RWPE1 (cell line): Measurements from ENCODE around the gene INTS1.
A peak's percentile ranks its signal among the peaks of the same experiment; 100 is the strongest.

ENCODE experiments used
- CTCF ChIA-PET: fragments of 350-600 bp; sonication (Branson Sonifier 250); formaldehyde crosslinking; extraction: SDS; loops from one replicate; lab custom pipeline; 2021; lab: Yijun Ruan, JAX
- POLR2A ChIA-PET: fragments of 400-600 bp; formaldehyde crosslinking; extraction: SDS; loops from one replicate; lab custom pipeline; 2020; ENCODE audit warnings: antibody characterized with exemption; ENCODE audit not compliant: low non-redundant PET; lab: Yijun Ruan, JAX
- DNase-seq: peaks from one replicate; pipeline ENCODE4 v3.0.0; 2012; ENCODE audit warnings: low spot score
- H3K27ac ChIP-seq: fragments of 450-650 bp; 2 replicates; pipeline ENCODE4 v1.5.1; 2017
- TF ChIP-seq, protein P1 (sequence below): fragments of 450-650 bp; conservative IDR thresholded peaks from 2 replicates; pipeline ENCODE4 v1.5.1; 2017; ENCODE audit warnings: low read depth, mild to moderate bottlenecking

INTS1 gene

DNA sequence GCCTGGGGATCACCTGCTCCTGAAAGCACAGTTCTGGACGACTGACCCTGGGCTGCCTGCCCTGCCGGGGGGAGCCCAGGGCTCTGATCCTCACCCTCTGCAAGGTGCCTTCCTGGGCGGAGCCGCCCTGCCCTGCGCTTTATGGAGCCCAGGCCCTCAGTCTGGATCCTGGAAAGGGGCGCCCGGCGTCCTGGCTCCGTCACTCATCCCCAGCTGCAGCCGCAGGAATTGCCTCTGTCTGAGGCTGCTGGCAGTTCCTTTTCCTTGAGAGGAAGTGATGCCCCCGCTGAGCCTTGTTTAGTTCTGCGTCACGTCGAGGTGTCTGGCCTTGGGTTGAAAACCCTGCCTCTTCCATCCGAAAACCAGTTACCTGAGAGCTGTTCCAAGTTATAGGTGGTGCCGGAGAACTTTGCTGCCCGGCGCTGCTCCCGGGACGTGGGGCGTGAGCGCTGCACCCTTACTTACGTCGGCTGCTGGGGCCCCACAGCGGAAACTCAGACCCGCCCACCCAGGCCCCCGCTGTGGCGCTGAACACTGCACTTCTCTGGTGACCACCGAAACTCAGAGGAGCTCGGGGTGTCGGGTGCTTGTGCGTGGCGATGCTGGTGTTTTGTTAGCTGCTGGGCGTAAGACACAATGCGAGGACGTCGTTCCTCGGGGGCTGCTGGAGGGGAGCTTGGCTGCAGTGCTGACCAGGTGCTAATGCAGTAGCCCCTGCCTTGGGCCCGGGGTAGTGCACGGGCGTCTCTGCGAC, 31.7 kb upstream of the INTS1 start:
- TF ChIP-seq, protein P1, sequence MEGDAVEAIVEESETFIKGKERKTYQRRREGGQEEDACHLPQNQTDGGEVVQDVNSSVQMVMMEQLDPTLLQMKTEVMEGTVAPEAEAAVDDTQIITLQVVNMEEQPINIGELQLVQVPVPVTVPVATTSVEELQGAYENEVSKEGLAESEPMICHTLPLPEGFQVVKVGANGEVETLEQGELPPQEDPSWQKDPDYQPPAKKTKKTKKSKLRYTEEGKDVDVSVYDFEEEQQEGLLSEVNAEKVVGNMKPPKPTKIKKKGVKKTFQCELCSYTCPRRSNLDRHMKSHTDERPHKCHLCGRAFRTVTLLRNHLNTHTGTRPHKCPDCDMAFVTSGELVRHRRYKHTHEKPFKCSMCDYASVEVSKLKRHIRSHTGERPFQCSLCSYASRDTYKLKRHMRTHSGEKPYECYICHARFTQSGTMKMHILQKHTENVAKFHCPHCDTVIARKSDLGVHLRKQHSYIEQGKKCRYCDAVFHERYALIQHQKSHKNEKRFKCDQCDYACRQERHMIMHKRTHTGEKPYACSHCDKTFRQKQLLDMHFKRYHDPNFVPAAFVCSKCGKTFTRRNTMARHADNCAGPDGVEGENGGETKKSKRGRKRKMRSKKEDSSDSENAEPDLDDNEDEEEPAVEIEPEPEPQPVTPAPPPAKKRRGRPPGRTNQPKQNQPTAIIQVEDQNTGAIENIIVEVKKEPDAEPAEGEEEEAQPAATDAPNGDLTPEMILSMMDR, result no peak
- CTCF ChIA-PET, result interaction anchor here (0.6 kb wide), 1 partner anchor 31 kb away, joined by 4 read pairs; the partner anchor contains the start of gene INTS1
- DNase-seq, result no peak
- peak overlapping the region; percentile 99 for H3K27ac ChIP-seq
- POLR2A ChIA-PET, result no interaction called here

DNA sequence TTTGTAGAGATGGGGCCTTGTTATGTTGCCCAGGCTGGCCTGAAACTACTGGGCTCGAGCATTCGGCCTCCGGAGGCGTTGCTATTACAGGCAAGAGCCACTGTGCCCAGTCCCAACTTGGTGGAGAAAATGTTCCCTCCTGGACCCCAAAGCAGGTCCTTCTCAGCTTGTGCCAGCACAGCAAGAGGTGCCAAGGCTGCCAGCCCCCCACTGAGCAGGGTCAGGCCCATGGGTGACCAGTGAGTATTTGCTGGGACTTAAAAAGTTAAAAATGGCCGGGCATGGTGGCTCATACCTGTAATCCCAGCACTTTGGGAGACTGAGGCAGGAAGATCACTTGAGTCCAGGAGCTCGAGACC, 30.9 kb upstream of the INTS1 start:
- ChIA-PET POLR2A (no interaction called here), CTCF (interaction anchor here (1.4 kb wide), 1 partner anchor 21 kb away, joined by 5 read pairs; the partner anchor contains the start of gene TMEM184A)
- peak overlapping the region; percentile 99 for H3K27ac ChIP-seq
- DNase-seq, result no peak
- TF ChIP-seq, protein P1, result no peak

DNA sequence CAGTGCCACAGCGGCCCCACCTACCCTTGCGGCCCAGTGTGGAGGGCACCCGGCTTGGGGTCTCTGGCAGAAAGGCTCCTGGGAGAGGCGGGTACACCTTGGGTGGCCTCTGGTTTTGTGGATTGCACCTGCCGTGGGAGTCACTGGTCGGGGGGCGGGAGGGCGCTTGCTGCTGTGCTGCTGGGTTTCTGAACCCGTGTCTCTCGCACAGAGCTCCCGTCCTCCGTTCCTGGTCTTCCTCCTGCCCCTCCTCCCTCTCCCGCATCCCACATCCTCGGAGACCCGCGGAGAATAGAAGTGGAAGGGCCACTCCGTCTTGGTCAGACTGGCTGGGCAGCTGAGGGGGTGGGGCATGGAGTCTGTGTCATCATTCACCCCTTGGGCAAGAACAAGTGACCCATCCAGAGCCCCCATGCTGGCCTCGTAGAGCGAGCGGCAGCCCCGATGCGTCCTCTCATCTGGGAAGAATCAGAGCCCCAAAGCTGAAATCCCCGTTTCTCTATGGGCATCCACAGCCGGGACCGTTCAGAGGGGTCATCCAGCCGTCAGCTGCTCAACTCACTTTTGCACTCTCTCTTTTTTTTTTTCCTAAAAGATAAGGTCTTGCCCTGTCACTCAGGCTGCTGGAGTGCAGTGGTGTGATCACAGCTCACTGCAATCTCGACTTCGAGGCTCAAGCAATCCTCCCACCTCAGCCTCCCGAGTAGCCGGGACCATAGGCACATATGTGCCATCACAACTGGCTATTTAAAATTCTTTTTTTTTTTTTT, 30.3 kb upstream of the INTS1 start:
- peak overlapping the region; percentile 99 for H3K27ac ChIP-seq
- ChIA-PET CTCF (interaction anchor here (1.4 kb wide), 1 partner anchor 21 kb away, joined by 5 read pairs; the partner anchor contains the start of gene TMEM184A), POLR2A (interaction anchor here (0.6 kb wide), 1 partner anchor 31 kb away, joined by 3 read pairs; no protein-coding TSS in a partner anchor)
- TF ChIP-seq, protein P1, result no peak
- no peak for DNase-seq

DNA sequence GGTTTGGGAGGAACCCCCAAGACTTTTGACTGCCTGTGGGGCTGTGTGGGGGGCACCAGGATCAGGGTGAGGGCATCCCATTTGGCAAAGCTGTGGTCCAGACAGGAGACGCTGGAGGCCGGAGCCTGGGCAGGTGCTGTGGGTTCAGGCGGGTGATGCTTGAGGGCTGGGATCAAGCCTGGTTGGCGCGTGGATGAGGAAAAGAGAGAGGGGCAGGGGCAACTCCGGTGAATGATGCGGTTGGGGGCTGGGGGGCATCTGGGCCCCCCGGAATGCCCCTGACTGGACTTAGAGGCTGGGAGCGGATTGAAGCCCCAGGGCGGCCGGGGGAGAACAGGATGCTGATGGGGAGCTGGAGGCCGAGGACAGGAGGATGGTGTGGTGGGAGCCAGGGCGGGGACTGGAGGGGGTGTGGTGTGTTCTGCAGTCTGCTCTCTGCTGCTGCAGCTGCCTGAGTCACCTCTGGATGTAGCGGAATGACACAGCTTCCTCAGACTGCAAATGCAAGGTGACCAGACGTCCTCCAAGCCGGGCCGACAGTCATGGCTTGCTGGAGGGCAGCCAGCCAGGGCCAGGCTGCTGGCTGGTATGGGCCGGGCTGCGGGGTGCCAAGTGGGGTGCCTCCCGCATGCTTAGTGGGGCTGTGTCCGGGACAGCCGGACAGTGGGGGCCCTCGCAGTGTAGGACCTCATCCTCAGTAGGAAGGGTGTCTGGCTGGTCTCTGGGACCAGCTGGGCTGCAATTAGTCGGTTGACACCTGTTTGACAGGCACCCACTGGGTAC, 29.5 kb upstream of the INTS1 start:
- peak; percentile 74 for DNase-seq
- peak overlapping the region; percentile 99 for H3K27ac ChIP-seq
- TF ChIP-seq, protein P1, result no peak
- ChIA-PET CTCF (interaction anchor here (0.7 to 1.4 kb wide), 4 partner anchors 22 to 102 kb away, joined by 3 to 6 read pairs (median 4); partner anchors contain the start of gene TMEM184A), POLR2A (interaction anchor here (0.5 to 1.1 kb wide), 4 partner anchors 22 to 701 kb away, joined by 3 to 5 read pairs (median 4); partner anchors contain the start of gene TMEM184A)

DNA sequence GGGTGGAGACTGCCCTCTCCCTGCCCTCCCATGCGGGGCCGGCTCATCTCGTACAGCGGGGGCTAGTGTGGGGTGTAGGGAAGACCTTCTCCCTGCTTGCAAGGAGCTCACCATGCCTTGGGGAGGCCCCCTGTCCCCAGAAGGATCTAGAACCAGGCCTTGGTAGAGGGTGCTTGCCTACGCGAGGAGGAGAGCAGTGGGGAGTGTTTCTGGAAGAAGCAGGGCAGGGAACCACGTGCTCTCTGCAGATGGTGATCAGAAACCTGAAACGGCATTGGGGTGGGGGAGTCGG, 29.0 kb upstream of the INTS1 start:
- H3K27ac ChIP-seq, result peak overlapping the region; percentile 99
- DNase-seq, result no peak
- CTCF ChIA-PET, result interaction anchor here (0.7 to 1.4 kb wide), 3 partner anchors 23 to 101 kb away, joined by 3 to 6 read pairs (median 3); partner anchors contain the start of gene TMEM184A
- POLR2A ChIA-PET, result interaction anchor here (0.5 to 1.1 kb wide), 3 partner anchors 23 to 701 kb away, joined by 3 to 5 read pairs (median 5); partner anchors contain the start of gene TMEM184A
- TF ChIP-seq, protein P1, result no peak
